T1000 (cell line): ENCODE results near the gene LMTK3.

ENCODE experiments used
- DNase-seq: peaks from one replicate; lab custom pipeline; 2025; ENCODE audit warnings: mixed read lengths; lab: John Stamatoyannopoulos, UW

LMTK3 gene

DNA sequence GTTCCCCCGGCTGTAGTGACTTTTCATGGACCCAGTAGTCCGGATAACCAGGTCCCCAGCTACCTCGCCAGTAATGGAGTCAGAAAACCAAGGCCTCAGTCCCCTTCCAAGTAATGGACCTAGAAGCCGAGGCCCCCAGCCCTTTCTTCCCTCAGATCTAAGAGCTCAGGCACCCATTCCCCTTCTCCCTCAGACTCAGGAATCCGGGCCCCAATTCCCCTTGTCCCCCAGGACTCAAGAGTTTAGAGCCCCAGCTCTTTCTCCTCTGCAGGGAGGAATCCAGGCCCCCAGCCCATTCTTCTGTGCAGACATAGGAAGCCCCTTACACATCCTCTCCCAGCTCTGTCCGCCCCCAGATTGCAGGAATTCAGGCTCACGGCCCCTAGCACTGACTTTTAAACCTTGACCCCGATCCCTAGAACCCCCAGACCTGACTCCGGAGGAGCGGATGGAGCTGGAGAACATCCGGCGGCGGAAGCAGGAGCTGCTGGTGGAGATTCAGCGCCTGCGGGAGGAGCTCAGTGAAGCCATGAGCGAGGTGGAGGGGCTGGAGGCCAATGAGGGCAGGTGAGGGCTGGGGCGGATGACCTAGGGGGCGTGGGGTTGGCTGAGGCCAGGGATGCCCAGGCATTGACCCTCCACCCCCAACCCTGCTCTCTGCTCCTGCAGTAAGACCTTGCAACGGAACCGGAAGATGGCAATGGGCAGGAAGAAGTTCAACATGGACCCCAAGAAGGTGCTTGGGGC, 41.5 kb downstream of the LMTK3 start:
- no peak for DNase-seq

GRCh38 chr19:48469289-48469881, 42.2 kb downstream of the LMTK3 start, which contains the start of gene CYTH2:
TSS of gene CYTH2 (plus strand) at chr19:48469369. CDS start at chr19:48469508, 139 bp downstream.
- DNase-seq: peak; percentile 79

DNA sequence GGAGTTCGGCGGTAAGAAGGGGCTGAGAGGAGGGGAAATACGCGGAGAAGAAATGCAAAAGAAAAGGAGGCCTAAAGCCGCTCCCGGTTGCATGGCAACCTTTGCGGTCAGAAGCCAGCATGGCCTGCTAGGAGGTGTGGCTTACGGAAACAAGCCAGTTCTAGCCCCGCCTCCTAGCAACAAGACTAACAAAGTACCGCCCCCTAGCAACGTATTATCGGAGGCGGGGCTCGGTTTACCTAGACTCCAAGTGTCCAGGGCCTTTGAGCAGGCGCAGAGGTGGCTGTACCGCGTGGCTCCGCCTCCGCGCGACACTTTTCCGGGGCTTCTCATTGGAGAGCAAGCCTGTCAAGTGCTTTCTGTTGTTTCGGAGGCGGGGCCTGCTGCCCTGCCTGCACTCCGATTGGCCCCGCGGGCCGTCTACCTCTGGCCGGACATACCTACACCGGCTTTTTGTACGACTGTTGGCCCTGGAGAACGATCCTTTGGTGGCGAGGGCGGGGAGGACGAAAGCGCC, 42.8 kb downstream of the LMTK3 start:
- DNase-seq: peak; percentile 99

- no peak for DNase-seq
Observed at GRCh38 chr19:48466561-48467325, 44.9 kb downstream of the LMTK3 start.

DNA sequence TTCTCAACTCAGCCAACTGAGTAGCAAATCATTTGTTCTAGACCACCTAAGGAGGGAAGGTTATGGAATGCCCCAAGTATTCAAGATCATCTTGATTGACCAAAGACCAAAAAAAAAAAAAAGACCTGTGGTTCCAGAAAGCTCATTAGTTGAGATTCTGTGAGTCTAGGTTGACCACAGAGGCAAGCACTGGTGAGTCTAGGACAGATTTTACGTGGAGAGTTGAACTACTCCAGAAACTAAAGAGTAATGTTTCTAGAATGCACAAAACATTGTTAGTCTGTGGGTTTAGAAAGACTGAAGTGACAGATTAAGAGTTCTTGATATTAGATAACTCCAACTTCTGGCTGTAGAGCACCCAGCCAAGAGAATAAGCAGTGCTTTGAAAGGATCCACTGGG, 46.4 kb downstream of the LMTK3 start:
- DNase-seq: no peak

DNA sequence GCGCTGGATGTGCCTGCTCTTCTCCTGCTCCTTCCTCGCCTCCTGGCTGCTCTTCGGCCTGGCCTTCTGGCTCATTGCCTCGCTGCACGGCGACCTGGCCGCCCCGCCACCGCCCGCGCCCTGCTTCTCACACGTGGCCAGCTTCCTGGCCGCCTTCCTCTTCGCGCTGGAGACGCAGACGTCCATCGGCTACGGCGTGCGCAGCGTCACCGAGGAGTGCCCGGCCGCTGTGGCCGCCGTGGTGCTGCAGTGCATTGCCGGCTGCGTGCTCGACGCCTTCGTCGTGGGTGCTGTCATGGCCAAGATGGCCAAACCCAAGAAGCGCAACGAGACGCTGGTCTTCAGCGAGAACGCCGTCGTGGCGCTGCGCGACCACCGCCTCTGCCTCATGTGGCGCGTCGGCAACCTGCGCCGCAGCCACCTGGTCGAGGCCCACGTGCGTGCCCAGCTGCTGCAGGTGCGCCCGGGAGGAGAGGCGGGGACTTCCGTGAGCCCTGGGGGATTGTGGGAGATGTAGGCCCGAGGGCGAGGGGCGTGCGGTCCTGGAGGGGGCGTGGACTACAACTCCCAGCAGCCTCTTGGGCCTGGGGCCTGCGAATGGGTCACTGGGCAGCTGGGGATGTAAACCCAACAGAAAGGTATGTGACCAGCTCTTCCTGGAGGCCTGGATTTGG, 49.5 kb downstream of the LMTK3 start:
- no peak for DNase-seq

- DNase-seq: no peak
Observed at GRCh38 chr19:48461651-48461981, 50.0 kb downstream of the LMTK3 start.

- DNase-seq: no peak
Observed at GRCh38 chr19:48458016-48458415, 53.6 kb downstream of the LMTK3 start.

GRCh38 chr19:48456864-48457263, 54.8 kb downstream of the LMTK3 start:
- no peak for DNase-seq

DNA sequence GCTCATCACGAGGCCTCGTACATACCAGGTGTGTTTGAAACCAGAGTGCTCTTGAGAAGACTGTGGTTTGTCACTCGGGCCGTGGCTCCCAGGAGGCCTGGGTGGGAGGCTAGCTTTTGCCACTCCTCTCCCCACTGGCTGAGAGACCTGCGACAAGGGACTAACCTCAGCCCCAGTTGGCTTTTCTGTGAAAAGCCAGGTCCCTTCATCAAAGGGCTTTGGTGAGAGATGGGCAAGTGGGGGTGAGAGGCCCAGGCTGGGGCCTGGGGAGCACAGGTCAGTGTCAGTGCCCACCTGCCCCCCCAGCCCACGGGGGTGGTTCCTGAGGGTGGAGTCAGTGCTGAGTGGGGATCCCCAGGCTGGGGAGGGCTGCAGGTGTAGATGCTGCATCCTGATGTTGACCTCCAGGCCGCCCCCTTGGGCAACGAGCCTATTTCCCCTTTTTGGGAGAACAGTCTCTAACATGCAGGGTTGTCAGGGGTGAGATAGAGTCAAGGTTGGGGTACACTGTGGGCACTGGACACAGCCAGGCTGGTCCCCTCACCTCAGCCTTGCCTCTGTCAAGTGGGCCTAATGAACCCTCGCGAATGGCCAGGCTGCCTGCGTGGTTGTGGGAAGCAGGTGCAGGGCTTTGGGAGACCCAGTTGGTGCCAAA, 55.6 kb downstream of the LMTK3 start:
- no peak for DNase-seq

DNA sequence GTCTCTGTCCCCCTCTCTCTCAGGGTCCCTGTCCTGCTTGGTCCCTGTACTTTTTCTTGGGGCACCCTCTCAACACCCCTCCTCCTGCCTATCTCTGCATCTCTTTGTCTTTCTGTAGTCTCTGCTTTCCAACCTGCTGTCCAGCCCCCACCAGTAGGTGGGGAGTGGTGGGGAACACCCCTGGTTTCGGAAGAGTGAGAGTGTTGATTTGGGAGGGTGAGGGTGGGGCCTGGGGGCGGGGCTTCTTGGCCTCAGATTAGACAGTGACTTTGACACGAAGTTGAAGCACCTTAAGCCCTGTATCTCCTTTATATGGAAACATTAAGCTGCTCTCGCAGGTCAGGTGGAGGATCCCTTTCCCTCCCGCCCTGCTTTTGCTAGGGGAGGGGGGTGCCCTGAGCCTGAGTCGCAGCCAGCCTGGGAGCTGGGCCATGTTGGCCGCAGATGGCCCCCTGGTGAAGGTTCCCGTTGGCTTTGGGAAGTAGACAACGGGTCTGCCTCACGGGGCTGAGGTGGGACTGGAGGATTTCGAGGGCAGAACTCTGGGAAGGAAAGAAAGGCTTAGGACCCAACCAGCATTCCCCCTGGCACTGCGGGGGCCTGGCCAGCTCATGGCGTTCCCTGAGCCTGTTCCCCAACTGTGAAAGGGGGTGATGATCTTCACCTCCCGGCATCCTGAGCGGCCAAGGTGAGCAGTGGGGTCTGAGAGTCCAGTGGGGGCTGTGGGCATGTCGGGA, 56.3 kb downstream of the LMTK3 start, which contains the start of gene KCNJ14:
KCNJ14 (plus strand) TSS at position 404 of the 737 bp plus-strand sequence. CDS start 6,151 bp downstream, outside the sequence.
- no peak for DNase-seq

GRCh38 chr19:48454150-48454730, 57.4 kb downstream of the LMTK3 start:
- DNase-seq: no peak

DNA sequence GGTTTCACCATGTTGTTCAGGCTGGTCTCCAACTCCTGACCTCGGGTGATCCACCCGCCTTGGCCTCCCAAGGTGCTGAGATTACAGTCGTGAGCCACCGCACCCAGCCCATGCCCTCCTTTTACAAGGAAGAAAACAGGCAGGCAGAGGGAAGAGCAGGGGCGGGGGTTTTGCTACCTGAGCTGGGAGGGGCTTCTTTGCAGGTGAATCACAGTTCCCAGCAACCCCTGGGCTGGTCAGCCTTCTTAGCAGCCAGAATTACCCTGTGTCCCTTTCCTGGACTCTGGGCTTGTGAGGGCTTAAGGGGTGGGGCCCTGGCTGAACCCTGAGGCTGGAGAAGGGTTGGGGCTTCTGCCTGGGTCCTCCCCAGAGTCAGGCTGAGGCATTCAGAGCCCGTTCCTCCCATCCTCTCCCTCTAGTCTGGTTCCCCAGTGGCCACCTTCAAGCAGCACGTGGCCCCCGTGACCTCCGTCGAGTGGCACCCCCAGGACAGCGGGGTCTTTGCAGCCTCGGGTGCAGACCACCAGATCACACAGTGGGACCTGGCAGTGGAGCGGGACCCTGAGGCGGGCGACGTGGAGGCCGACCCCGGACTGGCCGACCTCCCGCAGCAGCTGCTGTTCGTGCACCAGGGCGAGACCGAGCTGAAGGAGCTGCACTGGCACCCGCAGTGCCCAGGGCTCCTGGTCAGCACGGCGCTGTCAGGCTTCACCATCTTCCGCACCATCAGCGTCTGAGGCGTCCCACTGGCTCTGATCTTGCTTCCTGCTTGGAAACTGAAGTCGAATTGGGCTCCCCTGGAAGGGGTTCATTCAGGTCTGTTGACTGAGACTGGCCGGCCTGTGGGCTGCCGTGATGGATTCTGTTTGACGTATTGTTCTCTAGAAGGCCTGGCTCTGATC, 59.1 kb downstream of the LMTK3 start:
- DNase-seq: no peak

GRCh38 chr19:48451624-48452023, 60.0 kb downstream of the LMTK3 start:
- no peak for DNase-seq

- no peak for DNase-seq
Observed at GRCh38 chr19:48450863-48451262, 60.8 kb downstream of the LMTK3 start.

DNA sequence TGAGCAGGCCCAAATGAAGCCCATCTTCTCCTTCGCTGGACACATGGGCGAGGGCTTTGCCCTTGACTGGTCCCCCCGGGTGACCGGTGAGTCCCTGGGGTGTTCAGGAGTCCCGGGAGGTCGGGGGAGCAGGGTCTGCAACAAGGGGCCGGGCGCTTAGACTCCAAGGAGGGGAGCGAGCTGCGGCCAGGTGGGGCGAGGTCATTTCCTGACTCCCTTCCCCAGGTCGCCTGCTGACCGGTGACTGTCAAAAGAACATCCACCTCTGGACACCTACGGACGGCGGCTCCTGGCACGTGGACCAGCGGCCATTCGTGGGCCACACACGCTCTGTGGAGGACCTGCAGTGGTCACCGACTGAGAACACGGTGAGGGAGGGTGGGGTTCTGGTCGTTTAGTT, 61.2 kb downstream of the LMTK3 start:
- DNase-seq: no peak

- no peak for DNase-seq
Observed at GRCh38 chr19:48448563-48448962, 63.1 kb downstream of the LMTK3 start.

DNA sequence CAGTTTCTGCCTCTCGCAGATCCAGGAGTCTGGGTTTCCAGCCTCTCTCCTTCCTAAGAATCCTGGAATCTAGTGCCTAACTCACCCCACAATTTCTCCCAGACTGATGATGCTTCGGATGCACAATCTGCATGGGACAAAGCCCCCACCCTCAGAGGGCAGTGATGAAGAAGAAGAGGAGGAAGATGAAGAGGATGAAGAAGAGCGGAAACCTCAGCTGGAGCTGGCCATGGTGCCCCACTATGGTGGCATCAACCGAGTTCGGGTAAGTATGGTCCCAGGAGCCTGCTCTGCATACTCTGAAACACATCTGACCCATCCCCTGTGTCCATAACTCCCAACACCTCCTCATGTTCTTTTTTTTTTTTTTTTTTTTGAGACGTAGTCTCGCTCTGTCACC, 65.1 kb downstream of the LMTK3 start:
- DNase-seq: no peak
